Measurements from ENCODE around the gene GYPB.
"Not testable (repeated sequence)": the region's sequence is repeated elsewhere in the genome, so short reads cannot be mapped to it uniquely, and the experiment has no call there.

Gene GYPB

DNA sequence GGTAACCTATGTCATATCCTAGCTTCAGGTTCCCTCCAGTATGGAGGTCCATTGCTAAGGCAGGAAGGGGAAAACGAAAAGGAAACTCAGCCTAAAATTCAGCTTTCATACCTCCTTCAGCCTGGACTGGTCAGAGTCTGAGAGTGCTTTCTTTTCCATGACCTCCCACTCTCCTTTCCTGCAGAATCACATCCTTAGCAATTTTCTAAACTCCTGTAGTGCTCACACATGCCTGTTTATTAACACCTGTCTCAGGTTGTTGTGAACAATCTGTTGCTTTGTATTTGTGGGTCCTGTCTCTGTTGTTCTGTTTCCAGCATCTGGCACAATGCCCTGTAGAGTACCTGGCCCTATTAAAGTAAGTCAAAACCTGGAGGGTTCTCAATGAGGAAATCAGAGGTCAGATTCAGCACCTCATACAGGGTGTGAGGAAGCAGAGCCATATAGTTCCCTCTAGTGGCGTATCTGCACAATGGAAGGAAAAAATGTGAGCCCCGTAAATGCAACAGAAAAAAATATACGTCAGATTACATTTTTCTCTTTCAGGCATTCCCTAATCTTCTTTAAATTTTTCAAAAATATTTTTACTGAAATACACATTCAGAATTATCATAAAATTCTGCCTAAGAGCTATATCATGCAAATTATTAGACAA, 2.3 kb upstream of the GYPB start:
- DNase-seq (ENCODE audit: low read depth), result peak; percentile 27
- TF ChIP-seq, protein P1, sequence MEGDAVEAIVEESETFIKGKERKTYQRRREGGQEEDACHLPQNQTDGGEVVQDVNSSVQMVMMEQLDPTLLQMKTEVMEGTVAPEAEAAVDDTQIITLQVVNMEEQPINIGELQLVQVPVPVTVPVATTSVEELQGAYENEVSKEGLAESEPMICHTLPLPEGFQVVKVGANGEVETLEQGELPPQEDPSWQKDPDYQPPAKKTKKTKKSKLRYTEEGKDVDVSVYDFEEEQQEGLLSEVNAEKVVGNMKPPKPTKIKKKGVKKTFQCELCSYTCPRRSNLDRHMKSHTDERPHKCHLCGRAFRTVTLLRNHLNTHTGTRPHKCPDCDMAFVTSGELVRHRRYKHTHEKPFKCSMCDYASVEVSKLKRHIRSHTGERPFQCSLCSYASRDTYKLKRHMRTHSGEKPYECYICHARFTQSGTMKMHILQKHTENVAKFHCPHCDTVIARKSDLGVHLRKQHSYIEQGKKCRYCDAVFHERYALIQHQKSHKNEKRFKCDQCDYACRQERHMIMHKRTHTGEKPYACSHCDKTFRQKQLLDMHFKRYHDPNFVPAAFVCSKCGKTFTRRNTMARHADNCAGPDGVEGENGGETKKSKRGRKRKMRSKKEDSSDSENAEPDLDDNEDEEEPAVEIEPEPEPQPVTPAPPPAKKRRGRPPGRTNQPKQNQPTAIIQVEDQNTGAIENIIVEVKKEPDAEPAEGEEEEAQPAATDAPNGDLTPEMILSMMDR (IDR thresholded peaks at IDR 0.05; ENCODE audit: insufficient read depth, low read depth, low read length, missing control alignments), result peak; percentile 59
- not testable (repeated sequence) for H3K4me3 ChIP-seq (ENCODE audit: low read depth, low read length)

DNA sequence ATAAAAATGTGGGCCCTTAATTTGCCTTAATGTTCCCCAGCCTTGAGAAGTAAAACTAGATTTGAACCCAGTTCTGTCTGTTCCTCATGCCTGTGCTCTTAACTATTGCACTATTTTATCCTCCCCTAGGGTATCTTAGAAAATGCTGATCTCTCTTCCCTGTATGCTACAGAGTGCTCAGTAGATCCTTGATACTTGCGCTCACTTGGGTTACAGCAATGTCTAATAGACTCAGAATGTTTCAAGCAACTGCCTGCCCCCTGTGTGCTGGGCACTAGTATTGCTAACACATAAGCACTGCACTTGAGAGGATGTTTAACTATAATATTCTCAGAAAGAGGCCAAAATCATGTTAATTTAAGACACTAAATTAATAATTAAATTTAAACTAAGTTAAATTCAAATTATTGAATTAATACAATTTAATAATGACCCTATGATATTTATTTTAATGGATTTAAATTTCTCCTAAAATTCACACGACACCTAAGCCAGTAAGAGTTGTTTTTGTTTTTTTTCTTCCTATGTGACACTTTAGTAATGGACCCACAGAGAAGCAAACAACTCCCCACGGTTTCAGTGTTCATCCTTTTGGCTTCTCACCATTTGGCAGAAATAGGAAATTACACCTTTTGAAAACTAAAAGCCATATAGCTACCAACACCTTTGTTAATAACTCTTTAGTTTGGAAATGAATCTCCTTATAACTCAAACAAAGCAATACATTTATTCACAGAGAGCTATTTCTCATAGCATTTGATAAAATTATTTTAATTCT, 768 bp downstream of the GYPB start:
- not testable (repeated sequence) for H3K4me3 ChIP-seq (ENCODE audit: low read depth, low read length); DNase-seq (ENCODE audit: low read depth)

DNA sequence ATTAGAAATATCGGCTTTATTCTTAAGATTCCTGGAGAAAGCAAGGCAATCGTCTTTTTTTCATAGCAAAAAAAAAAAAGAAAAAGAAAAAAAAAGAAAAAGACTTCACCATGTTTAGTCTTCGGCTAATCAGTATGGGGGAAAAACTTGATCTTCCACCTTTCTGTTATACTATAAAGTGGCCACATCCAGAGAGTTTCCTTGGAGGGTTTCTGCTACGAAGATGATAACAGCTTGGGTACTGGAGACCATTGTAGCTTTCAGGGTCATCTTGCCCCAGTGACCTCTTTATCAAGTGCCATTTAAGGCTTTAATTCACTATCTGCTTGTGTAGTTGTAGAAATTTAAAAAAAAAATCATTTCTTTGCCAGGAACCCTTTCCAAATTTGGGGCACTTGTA, 1.9 kb downstream of the GYPB start:
- not testable (repeated sequence) for H3K4me3 ChIP-seq (ENCODE audit: low read depth, low read length); DNase-seq (ENCODE audit: low read depth)

DNA sequence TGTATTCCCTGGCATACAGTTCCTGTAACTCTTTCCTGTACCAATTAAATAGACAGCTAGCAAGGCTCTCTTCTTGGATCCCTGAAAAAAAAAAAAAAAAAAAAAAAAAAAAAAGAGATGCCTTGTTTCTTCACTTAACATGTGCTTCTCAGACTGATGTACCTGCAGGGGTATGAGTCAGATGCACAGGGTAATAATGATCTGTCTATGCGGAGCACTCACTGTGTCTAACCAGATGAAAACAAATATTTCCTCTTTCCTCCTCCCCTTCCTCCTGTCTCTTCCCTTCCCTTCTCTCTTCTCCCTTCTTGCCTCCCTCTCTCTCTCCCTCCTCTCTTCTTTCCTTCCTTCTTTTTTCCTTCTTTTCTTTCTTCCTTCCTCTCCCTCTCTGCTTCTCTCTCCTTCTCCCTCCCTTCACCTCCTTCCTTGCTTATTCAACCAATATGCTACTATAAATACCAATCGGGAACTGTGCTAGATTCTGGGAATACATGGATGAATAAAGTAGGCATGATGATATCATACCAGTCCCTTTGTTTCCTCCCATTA, 3.0 kb downstream of the GYPB start:
- not testable (repeated sequence) for DNase-seq (ENCODE audit: low read depth); H3K4me3 ChIP-seq (ENCODE audit: low read depth, low read length)

DNA sequence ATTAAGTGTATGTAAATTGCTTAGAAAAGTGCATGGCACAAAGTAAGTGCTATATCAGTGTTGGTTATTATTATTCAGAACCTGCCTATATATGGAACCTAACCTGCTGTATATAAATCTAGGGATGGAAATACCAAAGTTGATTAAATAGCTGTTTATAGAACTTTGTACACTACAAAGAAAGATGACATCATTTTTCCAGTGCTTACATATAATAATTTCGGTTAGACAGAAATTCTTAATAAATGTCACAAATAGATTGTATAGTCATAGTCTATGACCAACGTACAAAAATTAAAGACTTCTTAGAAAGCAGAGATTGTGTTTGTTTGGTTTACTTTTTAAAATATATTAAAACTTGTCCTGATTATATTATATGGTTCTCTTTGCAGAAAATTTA, 4.4 kb downstream of the GYPB start:
- no peak for DNase-seq (ENCODE audit: low read depth)
- TF ChIP-seq, protein P1 (IDR thresholded peaks at IDR 0.05; ENCODE audit: insufficient read depth, low read depth, low read length, missing control alignments), result no peak

DNA sequence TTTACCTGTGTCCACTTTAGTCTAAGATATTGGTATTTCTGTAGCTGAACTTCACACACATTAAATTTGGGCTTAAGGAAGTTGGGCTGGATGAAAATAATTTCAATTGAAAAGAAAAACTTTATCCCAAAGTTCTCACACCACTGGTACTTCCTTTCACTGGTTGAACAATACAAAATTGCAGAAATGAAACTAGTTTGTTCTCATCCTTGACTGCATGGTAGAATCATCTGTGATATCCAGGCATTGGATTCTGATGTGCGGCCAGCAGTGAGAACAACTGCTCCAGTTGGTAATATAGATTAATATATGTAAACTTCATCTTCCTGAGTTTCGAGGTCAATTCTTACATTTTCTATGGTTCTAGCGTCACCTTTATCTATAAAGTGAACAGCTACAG, 10.6 kb downstream of the GYPB start:
- not testable (repeated sequence) for H3K4me3 ChIP-seq (ENCODE audit: low read depth, low read length); DNase-seq (ENCODE audit: low read depth)

More for the DNA sequence above, 4.4 kb downstream of the GYPB start:
- H3K4me3 ChIP-seq (ENCODE audit: low read depth, low read length), result no peak overlapping the region

DNA sequence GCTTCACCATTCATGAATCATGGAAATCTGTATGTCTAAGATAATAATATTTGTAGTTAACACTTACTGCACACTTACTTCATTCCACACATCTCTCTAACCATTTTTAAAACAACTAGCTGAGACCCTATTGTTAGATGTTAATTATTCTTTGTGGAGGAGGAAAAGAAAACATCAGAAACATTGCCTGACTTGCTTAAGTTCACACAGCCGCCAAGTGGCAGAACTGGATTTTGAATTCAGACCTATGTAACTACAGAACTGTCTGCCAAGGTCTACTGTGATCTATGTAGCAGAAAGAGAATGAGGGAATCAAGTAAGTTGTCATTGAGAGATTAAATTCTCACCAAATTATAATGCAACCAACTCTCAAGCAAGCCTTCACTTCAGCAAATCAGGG, 11.2 kb downstream of the GYPB start:
- H3K4me3 ChIP-seq (ENCODE audit: low read depth, low read length); DNase-seq (ENCODE audit: low read depth): not testable (repeated sequence)

DNA sequence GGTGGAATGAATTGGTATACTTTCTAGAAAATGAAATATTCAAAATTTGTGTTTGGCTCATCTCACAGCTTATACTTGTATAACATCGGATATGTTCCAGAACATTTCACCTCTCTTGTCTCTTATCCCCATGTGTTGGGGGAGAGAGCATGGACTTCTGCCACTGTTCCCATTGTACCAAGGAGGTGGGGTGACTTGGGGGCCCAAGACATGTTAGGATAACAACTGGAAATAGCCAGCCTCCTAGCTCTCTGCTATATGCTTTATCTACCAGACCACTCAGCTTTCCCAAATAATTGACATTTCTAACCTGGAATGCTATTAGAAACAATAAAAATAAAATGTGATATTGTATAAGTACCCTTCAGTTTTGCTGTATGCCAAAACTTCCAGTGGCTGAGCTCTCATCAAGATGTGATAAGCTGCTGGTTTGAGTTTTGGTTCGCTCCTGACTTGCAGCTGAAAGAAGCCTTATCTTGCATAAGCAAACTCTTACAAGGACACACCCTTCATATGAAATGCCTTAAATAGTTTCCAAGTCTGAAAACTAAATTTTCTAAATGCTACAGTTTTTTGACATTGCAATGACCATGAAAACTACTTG, 12.9 kb downstream of the GYPB start:
- H3K4me3 ChIP-seq (ENCODE audit: low read depth, low read length); DNase-seq (ENCODE audit: low read depth): not testable (repeated sequence)

DNA sequence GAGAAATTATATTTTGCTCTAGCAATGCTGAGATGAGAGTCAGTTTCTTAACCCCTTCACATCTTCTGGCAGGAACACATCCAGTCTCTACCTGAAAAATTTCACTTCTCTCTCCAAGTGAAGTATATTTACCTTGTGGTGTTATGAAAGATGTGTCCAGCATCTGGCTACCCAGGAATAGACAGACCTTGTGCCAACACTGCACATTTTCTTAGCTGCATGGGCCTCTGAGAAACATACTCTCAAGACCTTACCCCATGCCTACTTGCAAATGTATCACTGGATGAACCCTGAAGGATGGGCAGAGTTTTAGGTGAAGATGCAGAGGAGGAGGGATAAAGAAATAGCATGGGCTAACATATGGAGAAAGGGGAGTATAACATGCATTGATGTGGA, 13.6 kb downstream of the GYPB start:
- H3K4me3 ChIP-seq (ENCODE audit: low read depth, low read length); DNase-seq (ENCODE audit: low read depth): not testable (repeated sequence)

DNA sequence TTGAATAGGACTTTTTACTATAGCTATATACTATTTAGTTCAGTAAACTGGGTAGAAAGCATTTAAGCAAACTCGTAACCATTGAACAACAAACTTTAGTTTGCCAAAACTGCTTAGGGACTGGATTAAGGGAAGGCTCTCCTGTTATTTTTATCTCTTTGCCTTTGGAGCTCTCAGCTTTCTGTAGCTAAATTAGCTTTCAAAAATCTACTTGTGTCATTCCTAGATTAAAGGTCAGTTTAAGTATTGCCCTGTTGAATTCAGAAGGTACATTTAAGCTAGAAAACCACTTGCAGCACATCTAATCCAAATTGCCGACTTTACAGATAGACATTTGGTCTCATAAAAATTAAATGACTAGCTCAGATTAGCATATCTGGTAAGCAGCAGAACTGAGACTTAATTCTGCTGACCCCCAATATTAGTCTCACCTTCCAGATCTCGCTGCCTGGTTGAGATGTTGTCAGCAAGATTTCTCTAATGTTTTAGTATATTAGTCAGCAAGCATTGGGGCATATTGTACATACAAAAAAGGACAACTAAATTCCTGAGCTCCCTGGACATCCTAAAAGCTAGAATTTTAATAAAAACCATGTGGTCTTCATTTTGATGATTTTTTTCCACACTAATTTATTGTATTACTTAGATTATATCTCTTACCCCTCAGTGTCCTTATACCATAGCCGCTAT, 14.2 kb downstream of the GYPB start:
- H3K4me3 ChIP-seq (ENCODE audit: low read depth, low read length); DNase-seq (ENCODE audit: low read depth): not testable (repeated sequence)

DNA sequence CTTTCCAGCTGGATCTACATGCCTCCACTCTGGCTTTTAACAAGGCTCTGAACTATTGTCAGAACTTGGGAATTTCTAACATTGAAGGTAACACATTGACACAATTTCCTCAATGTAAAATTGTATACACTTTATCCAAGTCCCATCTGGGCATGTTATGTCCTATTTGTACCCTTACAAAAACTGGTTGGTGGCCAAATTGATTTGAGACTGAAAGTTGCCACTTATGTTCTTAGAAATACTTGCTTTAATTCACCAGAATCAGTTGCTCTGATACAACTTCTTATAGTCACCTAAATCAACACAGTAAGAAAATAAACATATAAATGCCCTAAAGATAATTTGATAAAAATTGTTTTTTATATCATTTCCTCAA, 15.3 kb downstream of the GYPB start:
- not testable (repeated sequence) for DNase-seq (ENCODE audit: low read depth); H3K4me3 ChIP-seq (ENCODE audit: low read depth, low read length)

DNA sequence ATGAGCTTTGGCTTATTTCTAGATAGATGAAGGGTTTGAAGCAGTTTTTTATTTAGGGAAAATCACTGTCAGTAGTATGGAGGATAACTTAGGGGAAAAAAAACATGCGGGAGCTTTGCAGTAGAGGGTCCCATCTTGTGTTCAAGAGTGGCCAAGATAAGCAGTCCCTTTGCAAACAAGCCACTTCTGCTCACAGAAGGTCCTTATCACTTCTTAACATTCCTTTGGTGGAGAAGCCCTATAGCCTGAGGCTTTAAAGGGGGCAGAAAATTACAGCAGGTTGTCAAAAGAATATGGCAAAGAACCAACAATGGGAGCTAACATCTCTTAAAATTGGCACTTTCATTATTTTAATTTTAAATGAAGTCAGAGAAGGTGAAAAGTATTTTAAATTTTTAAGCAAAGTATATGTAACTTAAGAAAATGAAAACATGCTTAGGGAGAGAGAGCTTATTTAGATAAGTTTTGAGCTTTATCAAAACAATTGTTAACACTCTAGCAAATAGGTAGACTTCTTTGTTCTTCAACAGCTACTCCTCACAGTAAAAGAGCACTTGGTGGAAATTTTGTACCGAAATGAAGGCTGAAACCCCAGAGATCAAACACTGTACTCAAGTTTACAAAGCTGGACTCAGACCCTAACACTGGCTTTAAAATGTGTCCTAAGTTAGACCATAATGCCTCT, 15.8 kb downstream of the GYPB start:
- H3K4me3 ChIP-seq (ENCODE audit: low read depth, low read length); DNase-seq (ENCODE audit: low read depth): not testable (repeated sequence)

DNA sequence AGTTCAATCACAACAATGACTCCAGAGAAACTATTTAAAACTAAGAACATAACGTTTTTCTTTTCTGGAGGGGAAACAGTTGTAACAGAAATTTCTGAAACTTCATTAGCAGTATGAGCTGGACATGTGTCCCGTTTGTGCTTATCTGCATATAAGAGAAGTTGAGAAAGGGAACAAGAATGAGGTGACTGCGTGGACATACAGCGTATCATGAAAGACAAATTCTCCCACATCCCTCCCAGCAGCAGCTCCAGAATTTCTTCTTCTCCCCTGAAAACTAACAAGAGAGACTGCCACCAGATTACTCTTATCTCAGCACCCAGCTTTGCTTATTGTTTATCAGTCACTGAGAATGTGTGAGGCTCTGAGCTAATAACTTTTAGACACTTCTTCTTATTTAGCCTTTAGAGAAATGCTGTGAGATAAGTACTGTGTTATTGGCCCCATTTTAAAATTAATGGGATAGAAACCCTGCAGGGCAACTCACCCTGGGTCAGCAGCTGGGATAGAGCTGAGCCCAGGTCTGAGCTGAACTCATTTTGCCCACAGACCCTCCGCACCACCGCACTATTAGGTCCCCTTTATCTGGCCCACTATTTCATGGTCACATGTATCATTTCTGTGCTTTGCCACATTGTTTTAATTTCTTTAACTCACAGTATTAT, 18.7 kb downstream of the GYPB start:
- DNase-seq (ENCODE audit: low read depth); H3K4me3 ChIP-seq (ENCODE audit: low read depth, low read length): not testable (repeated sequence)

DNA sequence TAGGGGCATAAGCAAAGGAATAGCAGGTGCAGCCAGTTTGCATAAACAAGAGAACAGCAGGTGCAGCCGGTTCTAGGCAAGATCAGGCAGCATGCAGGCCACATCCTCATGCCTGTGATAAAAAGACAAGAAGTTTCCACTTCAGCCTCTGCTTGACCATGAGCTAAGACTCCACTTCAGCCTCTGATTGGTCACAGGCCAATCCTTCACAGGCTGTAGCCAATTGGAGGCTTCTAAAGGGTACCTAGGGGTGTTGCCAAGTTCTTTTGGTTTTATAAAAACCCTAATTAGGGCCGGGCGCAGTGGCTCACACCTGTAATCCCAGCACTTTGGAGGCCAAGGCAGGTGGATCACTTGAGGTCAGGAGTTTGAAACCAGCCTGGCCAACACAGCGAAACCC, 23.0 kb downstream of the GYPB start:
- H3K4me3 ChIP-seq (ENCODE audit: low read depth, low read length); DNase-seq (ENCODE audit: low read depth): not testable (repeated sequence)

DNA sequence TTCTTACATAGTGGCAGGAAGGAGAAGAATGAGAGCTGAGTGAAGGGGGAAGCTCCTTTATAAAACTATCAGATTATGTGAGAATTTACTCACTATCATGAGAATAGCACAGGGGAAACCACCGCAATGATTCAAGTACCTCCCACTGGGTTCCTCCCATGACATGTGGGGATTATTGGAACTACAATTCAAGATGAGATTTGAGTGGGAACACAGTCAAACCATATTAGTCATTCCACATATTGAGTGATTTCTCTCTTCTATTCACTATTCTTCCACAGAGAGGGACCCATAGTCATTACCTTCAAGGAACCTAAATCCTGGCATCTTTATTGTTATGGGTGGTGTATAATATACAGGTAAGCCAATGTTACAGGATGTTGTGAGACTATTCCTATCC, 27.4 kb downstream of the GYPB start:
- not testable (repeated sequence) for DNase-seq (ENCODE audit: low read depth); H3K4me3 ChIP-seq (ENCODE audit: low read depth, low read length)

All from GM12865 (cell line).